ENCODE data around the gene GRM1.

GRM1 gene

GRCh38 chr6:146189131-146189530, 160.3 kb downstream of the GRM1 start:
- TF ChIP-seq, protein P1, sequence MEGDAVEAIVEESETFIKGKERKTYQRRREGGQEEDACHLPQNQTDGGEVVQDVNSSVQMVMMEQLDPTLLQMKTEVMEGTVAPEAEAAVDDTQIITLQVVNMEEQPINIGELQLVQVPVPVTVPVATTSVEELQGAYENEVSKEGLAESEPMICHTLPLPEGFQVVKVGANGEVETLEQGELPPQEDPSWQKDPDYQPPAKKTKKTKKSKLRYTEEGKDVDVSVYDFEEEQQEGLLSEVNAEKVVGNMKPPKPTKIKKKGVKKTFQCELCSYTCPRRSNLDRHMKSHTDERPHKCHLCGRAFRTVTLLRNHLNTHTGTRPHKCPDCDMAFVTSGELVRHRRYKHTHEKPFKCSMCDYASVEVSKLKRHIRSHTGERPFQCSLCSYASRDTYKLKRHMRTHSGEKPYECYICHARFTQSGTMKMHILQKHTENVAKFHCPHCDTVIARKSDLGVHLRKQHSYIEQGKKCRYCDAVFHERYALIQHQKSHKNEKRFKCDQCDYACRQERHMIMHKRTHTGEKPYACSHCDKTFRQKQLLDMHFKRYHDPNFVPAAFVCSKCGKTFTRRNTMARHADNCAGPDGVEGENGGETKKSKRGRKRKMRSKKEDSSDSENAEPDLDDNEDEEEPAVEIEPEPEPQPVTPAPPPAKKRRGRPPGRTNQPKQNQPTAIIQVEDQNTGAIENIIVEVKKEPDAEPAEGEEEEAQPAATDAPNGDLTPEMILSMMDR (IDR thresholded peaks at IDR 0.05; ENCODE audit: low read depth, low read length): no peak
- no peak overlapping the region for H3K4me3 ChIP-seq (ENCODE audit: low read depth, low read length)

GRCh38 chr6:146190581-146190980, 161.7 kb downstream of the GRM1 start:
- H3K4me3 ChIP-seq (ENCODE audit: low read depth, low read length): no peak overlapping the region
- TF ChIP-seq, protein P1 (IDR thresholded peaks at IDR 0.05; ENCODE audit: low read depth, low read length): no peak

DNA sequence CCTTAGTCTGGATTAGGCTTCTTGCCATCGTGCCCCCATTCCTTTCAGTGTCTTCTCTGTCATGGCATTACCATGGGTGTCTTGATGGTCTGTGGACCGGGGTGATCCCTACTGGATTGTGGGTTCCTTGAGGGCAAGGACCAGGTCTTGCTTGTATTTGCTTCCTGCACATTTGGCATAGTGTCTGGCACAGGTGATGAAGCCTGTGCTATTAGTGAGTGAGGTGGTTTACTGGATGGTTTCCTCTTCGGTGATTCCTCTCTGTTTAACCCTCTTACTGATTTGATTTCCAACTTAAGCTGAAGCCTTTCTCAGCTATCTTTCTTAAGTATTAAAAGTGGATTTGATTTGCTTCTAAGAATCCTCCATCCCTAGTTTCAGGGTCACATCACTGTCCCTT, 162.3 kb downstream of the GRM1 start:
- H3K4me3 ChIP-seq (ENCODE audit: low read depth, low read length): no peak overlapping the region
- TF ChIP-seq, protein P1 (IDR thresholded peaks at IDR 0.05; ENCODE audit: low read depth, low read length): no peak

DNA sequence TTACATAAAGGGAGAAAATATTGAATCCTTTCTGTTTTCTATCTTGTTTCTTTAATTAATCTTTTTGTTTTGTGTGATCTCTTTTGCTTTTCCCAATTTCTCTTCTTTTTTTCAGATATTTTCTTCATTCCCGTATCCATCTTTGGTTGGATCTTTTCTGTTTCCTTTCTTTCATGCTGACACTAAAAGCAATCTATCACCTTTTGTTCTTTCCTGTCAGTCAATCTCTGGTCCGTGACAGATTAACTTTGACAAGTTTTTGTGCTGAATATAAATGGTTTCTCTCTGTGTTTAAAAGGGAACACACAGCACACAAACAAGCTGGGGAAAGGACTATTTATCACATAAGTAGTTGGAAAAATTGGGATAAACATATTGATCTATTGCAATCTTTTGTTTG, 162.8 kb downstream of the GRM1 start:
- no peak overlapping the region for H3K4me3 ChIP-seq (ENCODE audit: low read depth, low read length)
- TF ChIP-seq, protein P1 (IDR thresholded peaks at IDR 0.05; ENCODE audit: low read depth, low read length): no peak

GRCh38 chr6:146194434-146194833, 165.6 kb downstream of the GRM1 start:
- H3K4me3 ChIP-seq (ENCODE audit: low read depth, low read length): no peak overlapping the region
- TF ChIP-seq, protein P1 (IDR thresholded peaks at IDR 0.05; ENCODE audit: low read depth, low read length): no peak

DNA sequence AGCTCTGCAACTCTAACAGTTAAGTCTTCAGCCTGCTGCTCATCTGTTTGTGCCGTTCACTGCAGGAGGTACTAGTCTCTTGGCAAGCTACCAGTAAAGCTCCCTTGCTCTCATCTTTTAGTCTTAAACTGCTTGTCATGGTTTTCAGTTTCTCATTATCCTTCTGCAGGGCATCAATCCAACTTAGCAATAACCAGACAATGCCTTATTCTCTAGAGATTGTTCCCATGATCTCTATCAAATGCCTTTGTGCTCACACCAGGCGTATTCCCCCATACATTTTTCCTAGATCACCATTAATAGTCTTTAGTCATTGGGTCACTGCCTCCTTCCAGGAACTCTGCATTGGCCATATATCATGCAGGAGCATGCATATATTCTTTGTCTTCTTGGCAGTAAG, 171.3 kb downstream of the GRM1 start:
- TF ChIP-seq, protein P1 (IDR thresholded peaks at IDR 0.05; ENCODE audit: low read depth, low read length): no peak
- H3K4me3 ChIP-seq (ENCODE audit: low read depth, low read length): no peak overlapping the region

- no peak overlapping the region for H3K4me3 ChIP-seq (ENCODE audit: low read depth, low read length)
- TF ChIP-seq, protein P1 (IDR thresholded peaks at IDR 0.05; ENCODE audit: low read depth, low read length): no peak
These were observed 173.7 kb downstream of the GRM1 start for GRCh38 chr6:146202570-146202969.
